Duodenal mucosa (tissue), 2 donors: ENCODE measurements around the gene MFN2.

ENCODE experiments used
- H3K27ac ChIP-seq: one replicate; pipeline ENCODE4 v1.7.0; 2013; ENCODE audit warnings: low read depth, low read length
- H3K27me3 ChIP-seq, 2 donors: one replicate each; pipeline ENCODE4 v1.7.0; 2013; ENCODE audit warnings: low read length in 2 of 2, control low read depth in 1 of 2; ENCODE audit not compliant: insufficient read depth in 2 of 2, control insufficient read depth in 1 of 2
- H3K36me3 ChIP-seq, 2 donors: one replicate each; pipeline ENCODE4 v1.7.0; 2013; ENCODE audit warnings: low read length in 2 of 2, control low read depth in 1 of 2; ENCODE audit not compliant: insufficient read depth in 2 of 2, control insufficient read depth in 1 of 2
- H3K4me1 ChIP-seq, 2 donors: one replicate each; pipeline ENCODE4 v1.7.0; 2013; ENCODE audit warnings: low read length in 2 of 2, control low read depth in 1 of 2; ENCODE audit not compliant: insufficient read depth in 2 of 2, control insufficient read depth in 1 of 2
- H3K4me3 ChIP-seq, 2 donors: one replicate each; pipeline ENCODE4 v1.7.0; 2013; ENCODE audit warnings: low read length in 2 of 2, low read depth in 1 of 2
- H3K9ac ChIP-seq, 2 donors: one replicate each; pipeline ENCODE4 v1.7.0; 2013; ENCODE audit warnings: low read length in 2 of 2, low read depth in 1 of 2
- H3K9me3 ChIP-seq, 2 donors: one replicate each; pipeline ENCODE4 v1.7.0; 2013; ENCODE audit warnings: low read length in 2 of 2, control low read depth in 1 of 2; ENCODE audit not compliant: control insufficient read depth in 1 of 2

Gene MFN2

GRCh38 chr1:12019858-12020509 lies 39.7 kb downstream of the MFN2 start:
- no peaks in the 10 kb centered on the region for H3K9me3 ChIP-seq
- peak overlapping the region; percentile 54 to 87 for H3K9ac ChIP-seq
- peak overlapping the region; percentile 50 for H3K27ac ChIP-seq
- H3K4me1 ChIP-seq = peaks cover 5 to 9% of the 10 kb centered on the region in 2 donors
- peaks cover 7 to 18% of the 10 kb centered on the region in 2 donors for H3K36me3 ChIP-seq
- H3K4me3 ChIP-seq = peak overlapping the region; percentile 77 to 92
- H3K27me3 ChIP-seq = no peaks in the 10 kb centered on the region

- Histone ChIP-seq H3K27ac (no peak overlapping the region), H3K4me1 (peaks cover 5 to 9% of the 10 kb centered on the region in 2 donors), H3K4me3 (no peak overlapping the region), H3K36me3 (peaks cover 11 to 24% of the 10 kb centered on the region in 2 donors), H3K27me3 (no peaks in the 10 kb centered on the region), H3K9me3 (no peaks in the 10 kb centered on the region), H3K9ac (no peak overlapping the region)
These were observed 41.4 kb downstream of the MFN2 start for GRCh38 chr1:12021616-12022015.

DNA sequence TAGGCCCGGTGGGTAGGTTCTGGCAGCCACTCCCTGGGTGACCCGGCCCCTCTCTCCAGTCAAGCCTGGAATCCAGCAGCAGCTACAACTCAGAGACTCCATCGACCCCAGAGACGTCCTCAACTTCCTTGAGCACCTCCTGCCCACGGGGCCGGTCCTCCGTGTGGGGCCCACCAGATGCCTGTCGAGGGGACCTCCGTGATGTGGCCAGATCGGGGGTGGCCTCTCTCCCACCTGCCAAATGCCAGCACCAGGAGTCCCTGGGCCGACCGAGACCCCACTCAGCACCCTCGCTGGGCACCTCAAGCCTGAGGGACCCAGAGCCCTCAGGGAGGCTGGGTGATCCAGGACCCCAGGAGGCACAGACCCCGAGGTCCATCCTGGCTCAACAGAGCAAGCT lies 41.8 kb downstream of the MFN2 start:
- H3K36me3 ChIP-seq = peaks cover 13 to 24% of the 10 kb centered on the region in 2 donors
- H3K4me1 ChIP-seq = peaks cover 5 to 9% of the 10 kb centered on the region in 2 donors
- H3K27me3 ChIP-seq = no peaks in the 10 kb centered on the region
- H3K27ac ChIP-seq = no peak overlapping the region
- H3K9ac ChIP-seq = no peak overlapping the region
- no peak overlapping the region for H3K4me3 ChIP-seq
- no peaks in the 10 kb centered on the region for H3K9me3 ChIP-seq

- H3K36me3 ChIP-seq = peaks cover 18 to 41% of the 10 kb centered on the region in 2 donors
- H3K27me3 ChIP-seq = no peaks in the 10 kb centered on the region
- H3K9me3 ChIP-seq = no peaks in the 10 kb centered on the region
- no peaks in the 10 kb centered on the region for H3K4me1 ChIP-seq
- no peak overlapping the region for H3K9ac ChIP-seq
- no peak overlapping the region for H3K4me3 ChIP-seq
- H3K27ac ChIP-seq = no peak overlapping the region
These were observed 46.3 kb downstream of the MFN2 start for GRCh38 chr1:12026586-12026985.

GRCh38 chr1:12028248-12028647 lies 48.0 kb downstream of the MFN2 start:
- Histone ChIP-seq H3K36me3 (peaks cover 11 to 30% of the 10 kb centered on the region in 2 donors), H3K9me3 (no peaks in the 10 kb centered on the region), H3K9ac (no peak overlapping the region), H3K4me3 (no peak overlapping the region), H3K27me3 (no peaks in the 10 kb centered on the region), H3K27ac (no peak overlapping the region), H3K4me1 (no peaks in the 10 kb centered on the region)

DNA sequence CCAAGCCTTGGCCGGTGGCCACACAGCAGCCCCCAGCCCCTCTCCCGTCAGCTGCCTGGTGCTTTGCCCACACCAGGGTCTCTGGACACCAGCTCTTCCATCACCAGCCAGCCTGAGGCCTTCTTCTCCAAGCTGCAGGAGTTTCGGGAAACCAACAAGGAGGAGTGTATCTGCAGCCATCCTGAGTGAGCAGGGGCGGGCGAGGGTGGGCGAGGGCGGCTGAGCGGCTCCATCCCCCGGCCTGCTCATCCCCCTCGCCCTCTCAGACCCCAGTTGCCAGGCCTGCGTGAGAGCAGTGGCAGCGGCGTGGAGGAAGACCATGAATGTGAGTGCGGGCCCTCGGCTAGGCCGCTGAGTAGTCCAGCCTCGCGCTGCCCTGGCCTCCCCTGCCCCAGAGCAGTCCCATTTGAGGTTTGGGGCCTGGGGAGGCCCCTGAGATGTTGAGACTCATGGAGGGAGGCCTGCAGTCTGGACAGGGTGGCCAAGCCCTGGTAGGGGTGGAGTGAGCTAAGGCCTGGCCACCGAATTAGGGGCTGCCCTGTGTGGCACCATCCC lies 48.8 kb downstream of the MFN2 start:
- H3K9me3 ChIP-seq = no peaks in the 10 kb centered on the region
- H3K27me3 ChIP-seq = no peaks in the 10 kb centered on the region
- H3K27ac ChIP-seq = no peak overlapping the region
- H3K36me3 ChIP-seq = peaks cover 11 to 26% of the 10 kb centered on the region in 2 donors
- no peak overlapping the region for H3K4me3 ChIP-seq
- no peak overlapping the region for H3K9ac ChIP-seq
- no peaks in the 10 kb centered on the region for H3K4me1 ChIP-seq

DNA sequence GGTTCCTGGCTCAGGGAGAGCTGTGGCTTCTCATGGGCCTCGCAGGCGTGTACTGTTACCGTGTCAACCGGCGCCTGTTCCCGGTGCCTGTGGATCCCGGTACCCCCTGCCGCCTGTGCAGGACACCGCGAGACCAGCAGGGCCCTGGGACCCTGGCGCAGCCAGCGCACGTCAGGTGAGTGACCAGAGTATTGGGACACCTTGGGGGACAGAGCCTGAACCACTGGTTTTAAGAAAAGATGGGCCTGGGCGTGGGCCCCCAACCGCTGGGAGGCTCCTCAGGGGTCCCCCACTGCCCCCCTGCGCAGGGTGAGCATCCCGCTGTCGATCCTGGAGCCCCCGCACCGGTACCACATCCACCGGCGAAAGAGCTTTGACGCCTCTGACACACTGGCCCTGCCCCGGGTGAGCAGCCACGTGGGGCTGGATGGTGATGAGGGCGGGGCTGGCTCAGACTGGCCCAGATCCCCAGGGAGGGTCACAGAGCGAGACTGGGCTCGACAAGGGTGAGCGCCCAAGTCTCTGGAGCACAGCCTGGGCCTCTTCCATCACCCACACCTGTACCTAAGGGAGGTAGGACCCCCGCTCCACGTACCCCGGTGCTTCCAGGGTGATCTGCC lies 49.6 kb downstream of the MFN2 start:
- no peak overlapping the region for H3K27ac ChIP-seq
- H3K36me3 ChIP-seq = peaks cover 11 to 22% of the 10 kb centered on the region in 2 donors

GRCh38 chr1:12031039-12031980 lies 51.1 kb downstream of the MFN2 start:
- no peak overlapping the region for H3K4me3 ChIP-seq
- H3K9me3 ChIP-seq = no peaks in the 10 kb centered on the region
- H3K9ac ChIP-seq = no peak overlapping the region
- H3K36me3 ChIP-seq = peaks cover 9 to 18% of the 10 kb centered on the region in 2 donors
- no peaks in the 10 kb centered on the region for H3K27me3 ChIP-seq
- no peaks in the 10 kb centered on the region for H3K4me1 ChIP-seq
- no peak overlapping the region for H3K27ac ChIP-seq

More for the DNA sequence above, 49.6 kb downstream of the MFN2 start:
- Histone ChIP-seq H3K9ac (no peak overlapping the region), H3K4me3 (no peak overlapping the region), H3K9me3 (no peaks in the 10 kb centered on the region), H3K27me3 (no peaks in the 10 kb centered on the region), H3K4me1 (no peaks in the 10 kb centered on the region)

- no peak overlapping the region for H3K9ac ChIP-seq
- no peaks in the 10 kb centered on the region for H3K27me3 ChIP-seq
- H3K9me3 ChIP-seq = no peaks in the 10 kb centered on the region
- no peak overlapping the region for H3K4me3 ChIP-seq
- peaks cover 5 to 16% of the 10 kb centered on the region in 2 donors for H3K36me3 ChIP-seq
- no peak overlapping the region for H3K27ac ChIP-seq
- H3K4me1 ChIP-seq = no peaks in the 10 kb centered on the region
These were observed 51.9 kb downstream of the MFN2 start for GRCh38 chr1:12032161-12032621.
